Chondrocyte (in vitro differentiated cells): ENCODE data around the gene CEP68. TPM values are rescaled to one million over a fixed set of nuclear protein-coding genes. Genes with fewer than 3 reads are reported as not detected.

Source experiments
- DNase-seq: peaks from one replicate; pipeline ENCODE4 v3.0.0; 2021; ENCODE audit warnings: mixed read lengths, low spot score
- H3K27ac Mint-ChIP-seq: one replicate; pipeline ENCODE4 v1.8.0; 2021; ENCODE audit warnings: mild to moderate bottlenecking, moderate library complexity, mixed read lengths; ENCODE audit not compliant: unreplicated experiment
- H3K27me3 Mint-ChIP-seq: 2 replicates; pipeline ENCODE4 v1.8.0; 2021; ENCODE audit warnings: low read depth, mixed read lengths
- H3K36me3 Mint-ChIP-seq: 2 replicates; pipeline ENCODE4 v1.8.0; 2021; ENCODE audit warnings: low read depth, mixed read lengths
- H3K4me1 Mint-ChIP-seq: 2 replicates; pipeline ENCODE4 v1.8.0; 2021; ENCODE audit warnings: low read depth, mild to moderate bottlenecking, mixed read lengths
- H3K4me3 Mint-ChIP-seq: one replicate; pipeline ENCODE4 v1.8.0; 2021; ENCODE audit warnings: mild to moderate bottlenecking, moderate library complexity, mixed read lengths; ENCODE audit not compliant: unreplicated experiment
- H3K9me3 Mint-ChIP-seq: 2 replicates; pipeline ENCODE4 v1.8.0; 2021; ENCODE audit warnings: low read depth, mixed read lengths
- total RNA-seq: library from RNA; stranded (reverse); gene quantifications from 3 replicates; pipeline ENCODE4 v1.2.1, GENCODE V29; 2021
- TF ChIP-seq, protein P1 (sequence below): fragments of 200-600 bp; sonication (generic); IDR thresholded peaks from 2 replicates; pipeline ENCODE4 v1.5.0; 2021; ENCODE audit warnings: antibody characterized with exemption, mild to moderate bottlenecking, moderate library complexity

Gene CEP68
- total RNA-seq, 1 donor from 2014 or later = 12.2 TPM

DNA sequence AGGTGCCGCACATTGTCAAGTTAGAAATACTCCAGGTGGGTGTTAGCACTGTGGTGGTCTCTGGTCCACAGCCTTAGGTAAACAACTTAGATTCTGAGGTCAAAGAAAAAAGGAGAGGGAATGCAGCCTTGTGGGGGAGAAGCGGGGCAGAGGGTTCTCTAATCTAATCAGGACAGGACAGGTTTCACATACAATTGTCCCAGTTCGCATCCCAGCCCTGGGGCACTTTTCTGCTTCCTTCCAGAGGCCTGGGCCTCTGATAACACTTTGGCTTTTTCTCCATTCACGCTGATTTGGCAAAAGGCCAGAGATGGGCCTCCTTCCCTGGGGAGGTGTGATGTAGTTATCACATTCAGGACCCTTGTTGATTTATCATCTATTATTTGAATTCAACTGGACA is 34.5 kb upstream of the CEP68 start:
- no peak for DNase-seq
- H3K9me3 Mint-ChIP-seq = no peaks in the 10 kb centered on the region
- no peak overlapping the region for H3K4me3 Mint-ChIP-seq
- no peak overlapping the region for H3K27ac Mint-ChIP-seq
- peaks cover 41% of the 10 kb centered on the region for H3K36me3 Mint-ChIP-seq
- TF ChIP-seq, protein P1, sequence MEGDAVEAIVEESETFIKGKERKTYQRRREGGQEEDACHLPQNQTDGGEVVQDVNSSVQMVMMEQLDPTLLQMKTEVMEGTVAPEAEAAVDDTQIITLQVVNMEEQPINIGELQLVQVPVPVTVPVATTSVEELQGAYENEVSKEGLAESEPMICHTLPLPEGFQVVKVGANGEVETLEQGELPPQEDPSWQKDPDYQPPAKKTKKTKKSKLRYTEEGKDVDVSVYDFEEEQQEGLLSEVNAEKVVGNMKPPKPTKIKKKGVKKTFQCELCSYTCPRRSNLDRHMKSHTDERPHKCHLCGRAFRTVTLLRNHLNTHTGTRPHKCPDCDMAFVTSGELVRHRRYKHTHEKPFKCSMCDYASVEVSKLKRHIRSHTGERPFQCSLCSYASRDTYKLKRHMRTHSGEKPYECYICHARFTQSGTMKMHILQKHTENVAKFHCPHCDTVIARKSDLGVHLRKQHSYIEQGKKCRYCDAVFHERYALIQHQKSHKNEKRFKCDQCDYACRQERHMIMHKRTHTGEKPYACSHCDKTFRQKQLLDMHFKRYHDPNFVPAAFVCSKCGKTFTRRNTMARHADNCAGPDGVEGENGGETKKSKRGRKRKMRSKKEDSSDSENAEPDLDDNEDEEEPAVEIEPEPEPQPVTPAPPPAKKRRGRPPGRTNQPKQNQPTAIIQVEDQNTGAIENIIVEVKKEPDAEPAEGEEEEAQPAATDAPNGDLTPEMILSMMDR = no peak
- H3K4me1 Mint-ChIP-seq = peaks cover 23% of the 10 kb centered on the region
- no peaks in the 10 kb centered on the region for H3K27me3 Mint-ChIP-seq

DNA sequence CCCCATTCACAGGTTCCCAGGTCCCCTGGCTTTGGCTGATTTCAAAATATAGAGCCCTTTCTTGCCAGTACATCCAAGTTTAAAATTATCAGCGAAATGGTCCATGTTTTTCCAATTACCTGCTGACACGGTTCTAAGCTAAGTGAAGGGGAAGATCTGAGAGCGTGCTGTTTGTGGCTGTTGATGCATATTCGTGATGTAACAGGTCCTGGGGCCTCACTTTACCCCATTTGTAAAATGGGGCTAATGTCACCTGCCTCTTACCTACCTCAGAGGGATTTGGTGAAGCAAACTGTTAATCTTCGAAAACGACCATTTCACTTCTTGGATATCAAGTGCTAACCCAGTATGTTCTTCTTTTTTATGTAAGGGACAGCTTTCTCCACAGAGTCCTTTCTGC is 34.0 kb upstream of the CEP68 start:
- Mint-ChIP-seq H3K9me3 (no peaks in the 10 kb centered on the region), H3K27me3 (no peaks in the 10 kb centered on the region), H3K4me3 (no peak overlapping the region), H3K27ac (no peak overlapping the region), H3K36me3 (peaks cover 38% of the 10 kb centered on the region), H3K4me1 (peaks cover 21% of the 10 kb centered on the region)
- DNase-seq = no peak
- TF ChIP-seq, protein P1 = no peak

DNA sequence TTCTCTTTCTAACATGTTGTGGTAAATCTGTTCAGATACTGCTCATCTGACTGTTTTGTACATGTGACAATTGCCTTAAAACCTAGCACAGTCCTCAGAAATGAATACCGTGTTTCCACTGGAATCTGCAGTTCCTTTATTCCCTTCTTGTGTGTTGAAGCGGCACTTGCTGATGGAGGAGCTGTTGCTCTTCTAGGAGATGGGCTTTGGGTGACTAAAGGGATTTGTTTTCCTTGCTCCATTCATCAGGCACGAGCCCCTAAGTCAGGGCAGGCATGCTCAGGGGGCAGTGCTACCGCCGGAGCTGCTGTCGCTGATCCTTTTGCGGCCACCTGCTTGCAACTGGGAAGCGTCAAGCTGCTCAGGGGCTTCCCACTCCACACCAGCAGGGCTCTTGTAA is 32.5 kb upstream of the CEP68 start:
- TF ChIP-seq, protein P1 = no peak
- no peak for DNase-seq
- peaks cover 31% of the 10 kb centered on the region for H3K4me1 Mint-ChIP-seq
- H3K27ac Mint-ChIP-seq = peak overlapping the region; percentile 95
- no peaks in the 10 kb centered on the region for H3K27me3 Mint-ChIP-seq
- H3K36me3 Mint-ChIP-seq = peaks cover 25% of the 10 kb centered on the region
- H3K4me3 Mint-ChIP-seq = no peak overlapping the region
- H3K9me3 Mint-ChIP-seq = no peaks in the 10 kb centered on the region

DNA sequence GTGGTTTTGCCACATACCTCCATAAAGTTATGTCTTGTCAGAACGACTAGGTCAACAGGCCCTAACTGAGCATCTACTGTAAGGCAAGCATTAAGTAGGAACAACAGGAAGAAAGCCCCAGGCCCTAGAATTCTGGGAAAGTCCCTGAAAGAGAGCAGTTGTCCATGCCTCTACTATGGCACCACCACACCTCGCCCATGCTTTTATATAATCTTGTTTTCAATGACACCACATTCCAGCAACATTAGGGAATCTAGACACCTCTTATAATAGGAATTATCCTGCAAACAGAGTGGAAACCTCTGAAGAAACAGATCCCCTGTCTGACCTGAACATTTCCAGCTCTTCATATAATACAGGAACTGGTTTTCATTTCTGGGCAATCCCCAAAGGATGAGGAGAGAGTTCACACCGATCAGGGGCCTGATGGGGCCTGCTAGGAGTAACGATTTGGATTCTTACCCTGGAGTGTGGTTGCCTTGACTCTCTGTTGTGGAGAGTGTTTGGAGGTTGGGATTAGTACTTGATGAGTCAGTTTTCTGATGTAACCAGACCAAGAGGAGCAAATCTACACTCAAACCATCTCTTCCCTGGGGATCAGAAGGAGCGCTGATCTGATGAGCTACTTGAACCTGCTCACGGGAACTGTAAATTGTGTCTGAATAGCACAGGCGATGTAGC is 31.9 kb upstream of the CEP68 start:
- Mint-ChIP-seq H3K27me3 (no peaks in the 10 kb centered on the region), H3K36me3 (peaks cover 20% of the 10 kb centered on the region), H3K27ac (peak overlapping the region; percentile 95), H3K4me3 (no peak overlapping the region), H3K9me3 (no peaks in the 10 kb centered on the region), H3K4me1 (peaks cover 31% of the 10 kb centered on the region)
- TF ChIP-seq, protein P1 = no peak
- no peak for DNase-seq

DNA sequence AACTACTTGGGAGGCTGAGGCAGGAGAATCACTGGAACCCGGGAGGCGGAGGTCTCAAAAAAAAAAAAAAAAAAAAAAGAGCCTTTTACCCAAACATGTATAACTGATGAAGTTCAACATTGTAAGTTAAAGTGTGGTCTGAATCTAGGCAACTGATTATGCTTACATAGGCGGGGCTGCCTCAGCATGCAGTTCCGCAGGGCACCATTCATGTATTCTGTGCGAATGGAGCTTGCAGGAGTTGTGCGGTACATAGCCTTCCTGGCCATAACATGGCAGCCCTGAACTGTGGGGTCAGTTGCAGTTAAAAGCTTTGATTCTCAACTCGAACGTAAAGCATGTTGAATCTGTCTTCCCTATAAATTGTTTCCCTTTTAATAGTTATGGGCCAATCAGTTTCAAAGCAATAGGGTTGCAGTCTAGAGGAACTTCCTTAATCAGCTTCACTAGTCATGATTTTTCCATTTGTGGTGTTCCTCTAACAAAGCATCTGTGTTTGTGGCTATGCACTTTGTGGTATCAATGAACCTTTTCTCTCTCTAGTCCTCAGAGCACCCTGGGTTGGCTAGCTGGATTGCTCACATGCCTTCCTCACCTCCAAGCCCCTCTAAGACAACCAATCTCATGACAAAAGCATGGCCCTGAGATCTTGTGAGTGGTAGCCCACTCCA is 30.6 kb upstream of the CEP68 start:
- TF ChIP-seq, protein P1 = no peak
- no peak for DNase-seq
- H3K27ac Mint-ChIP-seq = peak overlapping the region; percentile 62
- peaks cover 19% of the 10 kb centered on the region for H3K36me3 Mint-ChIP-seq
- H3K9me3 Mint-ChIP-seq = no peaks in the 10 kb centered on the region
- no peak overlapping the region for H3K4me3 Mint-ChIP-seq
- H3K27me3 Mint-ChIP-seq = no peaks in the 10 kb centered on the region
- H3K4me1 Mint-ChIP-seq = peaks cover 31% of the 10 kb centered on the region
